AG04449 (cell line): ENCODE measurements around the gene BBLN.

Source experiments
- CTCF ChIA-PET: fragments of 350-600 bp; formaldehyde crosslinking; extraction: SDS; loops from one replicate; lab custom pipeline; 2021; ENCODE audit warnings: antibody characterized with exemption; lab: Yijun Ruan, JAX
- POLR2A ChIA-PET: fragments of 400-600, 350-600 bp; formaldehyde crosslinking; extraction: SDS; loops from one replicate; lab custom pipeline; 2020; ENCODE audit warnings: antibody characterized with exemption, inconsistent platforms; lab: Yijun Ruan, JAX
- DNase-seq: peaks from one replicate; pipeline ENCODE4 v3.0.0-alpha.2; 2010; ENCODE audit warnings: low read depth, low spot score
- H3K4me3 ChIP-seq: 2 replicates; pipeline ENCODE4 v1.5.1; 2011; ENCODE audit warnings: low read depth, mild to moderate bottlenecking, control low read depth, low read length
- CTCF ChIP-seq: IDR thresholded peaks from one replicate; pipeline ENCODE4 v1.5.1; 2011; ENCODE audit warnings: mild to moderate bottlenecking, moderate library complexity, low read length, control low read depth, inconsistent platforms; ENCODE audit not compliant: insufficient read depth; ENCODE audit errors: missing control alignments

The BBLN gene

GRCh38 chr9:128139621-128140020 lies 20.4 kb upstream of the BBLN start:
- POLR2A ChIA-PET: no interaction called here
- TF ChIP-seq CTCF: no peak
- DNase-seq: no peak
- CTCF ChIA-PET: no interaction called here
- no peak overlapping the region for H3K4me3 ChIP-seq

- DNase-seq: no peak
- CTCF ChIA-PET: interaction anchor here (1.0 to 1.8 kb wide), 5 partner anchors 9 to 24 kb away, joined by 3 to 5 read pairs (median 3); no protein-coding TSS in a partner anchor
- no peak for TF ChIP-seq CTCF
- no peak overlapping the region for H3K4me3 ChIP-seq
- POLR2A ChIA-PET: no interaction called here
Observed at GRCh38 chr9:128141604-128142003, 18.5 kb upstream of the BBLN start.

GRCh38 chr9:128142061-128142460 lies 18.0 kb upstream of the BBLN start:
- DNase-seq: no peak
- no peak for TF ChIP-seq CTCF
- ChIA-PET POLR2A (no interaction called here), CTCF (interaction anchor here (0.8 to 1.8 kb wide), 6 partner anchors 9 to 24 kb away, joined by 3 to 5 read pairs (median 3); no protein-coding TSS in a partner anchor)
- no peak overlapping the region for H3K4me3 ChIP-seq

GRCh38 chr9:128142596-128142995 lies 17.5 kb upstream of the BBLN start:
- ChIA-PET POLR2A (no interaction called here), CTCF (interaction anchor here (0.8 to 1.8 kb wide), 10 partner anchors 10 to 41 kb away, joined by 3 to 5 read pairs (median 3); no protein-coding TSS in a partner anchor)
- no peak for DNase-seq
- TF ChIP-seq CTCF: no peak
- H3K4me3 ChIP-seq: no peak overlapping the region

- no peak for DNase-seq
- ChIA-PET CTCF (interaction anchor here (1.0 to 1.4 kb wide), 4 partner anchors 13 to 40 kb away, joined by 3 to 5 read pairs (median 4); no protein-coding TSS in a partner anchor), POLR2A (no interaction called here)
- no peak overlapping the region for H3K4me3 ChIP-seq
- no peak for TF ChIP-seq CTCF
Observed at GRCh38 chr9:128143525-128144238, 16.4 kb upstream of the BBLN start.

GRCh38 chr9:128144239-128145181 lies 15.6 kb upstream of the BBLN start:
- ChIA-PET CTCF (interaction anchor here (0.9 kb wide), 1 partner anchor 27 kb away, joined by 3 read pairs; no protein-coding TSS in a partner anchor), POLR2A (no interaction called here)
- no peak overlapping the region for H3K4me3 ChIP-seq
- no peak for DNase-seq
- TF ChIP-seq CTCF: no peak
